Activated CD8-positive, alpha-beta memory T cell treated with anti-CD3 and anti-CD28 coated beads, Interleukin-2, amount 50 U/mL, for 4 hours (primary cell): ENCODE data around the gene KIF19.
"Not testable (repeated sequence)": the region's sequence is repeated elsewhere in the genome, so short reads cannot be mapped to it uniquely, and the experiment has no call there.

Experiments used
- DNase-seq: peaks from one replicate; pipeline ENCODE4 v3.0.0-alpha.2; 2020

The KIF19 gene

GRCh38 chr17:74390680-74391653, 64.9 kb downstream of the KIF19 start:
- DNase-seq = no peak

DNA sequence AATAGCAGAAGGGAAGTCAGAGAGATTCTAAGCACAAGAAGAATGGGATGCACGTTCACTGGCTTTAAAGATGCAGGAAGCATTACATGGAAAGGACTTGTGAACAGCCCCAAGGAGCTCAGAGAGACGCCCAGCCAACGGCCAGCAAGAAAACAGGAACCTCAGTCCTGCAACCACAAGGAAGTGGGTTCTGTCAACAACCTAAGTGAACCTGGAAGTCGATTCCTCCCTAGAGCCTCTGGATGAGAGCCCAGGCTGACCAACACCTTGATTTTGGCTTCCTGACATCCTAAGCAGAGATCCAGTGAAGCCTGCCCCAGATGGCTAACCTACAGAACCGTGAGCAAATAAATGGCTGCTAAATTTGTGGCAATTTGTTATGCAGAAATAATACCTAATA, 65.7 kb downstream of the KIF19 start:
- DNase-seq = no peak

- DNase-seq = no peak
Measured at GRCh38 chr17:74392848-74393247, 66.8 kb downstream of the KIF19 start.

- no peak for DNase-seq
Measured at GRCh38 chr17:74393346-74393942, 67.4 kb downstream of the KIF19 start.

DNA sequence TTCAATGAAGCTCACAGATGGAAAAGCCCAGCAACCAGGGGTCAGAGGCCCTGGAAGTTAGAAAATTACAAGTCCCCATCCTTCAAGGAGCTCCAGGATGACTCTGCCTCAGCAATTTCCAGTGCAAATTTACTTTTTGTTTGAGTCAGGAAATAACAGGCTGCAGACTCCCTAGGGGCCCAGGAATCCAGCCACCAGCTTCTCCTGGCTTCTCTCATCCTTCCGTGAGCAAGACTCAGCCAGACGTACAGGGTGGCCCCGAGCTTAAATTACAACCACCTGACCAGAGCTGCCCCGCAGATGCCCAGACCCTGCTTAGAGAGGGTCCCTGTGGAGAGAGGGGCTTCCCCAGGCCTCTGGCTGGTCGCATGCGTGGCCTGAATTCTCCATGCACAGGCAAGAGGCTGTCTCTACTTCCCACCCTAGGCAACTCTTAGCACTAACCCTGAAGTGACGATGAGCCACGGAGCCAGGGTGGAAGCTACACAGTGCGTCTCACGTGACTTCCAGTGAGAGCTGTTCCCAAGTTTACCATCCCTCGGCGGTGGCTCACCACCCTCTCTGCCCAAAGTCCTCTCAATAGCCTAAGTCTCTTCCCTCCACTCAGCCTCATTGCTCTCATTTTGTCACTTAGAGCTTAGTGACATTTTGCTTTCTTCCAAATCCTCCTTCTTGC, 68.4 kb downstream of the KIF19 start:
- no peak for DNase-seq

DNA sequence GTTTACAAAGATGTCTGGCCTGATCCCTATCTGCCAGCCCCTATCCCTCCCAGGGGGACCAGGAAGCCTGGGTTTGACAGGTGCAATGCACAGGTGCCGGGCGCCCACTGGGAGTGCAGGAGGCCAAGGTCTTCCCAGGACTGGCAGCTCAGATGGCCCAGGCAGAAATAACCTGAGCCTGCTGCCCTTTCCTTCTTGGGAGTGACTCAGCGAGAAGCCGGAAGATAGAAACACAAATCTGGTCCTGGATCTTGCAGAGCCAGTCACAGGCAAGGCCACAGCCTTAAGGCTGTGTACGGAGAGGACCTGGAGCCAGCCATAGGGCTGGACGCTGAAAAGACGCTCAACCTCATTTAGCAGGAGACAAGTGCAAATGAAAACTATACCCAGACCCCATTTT, 69.0 kb downstream of the KIF19 start:
- no peak for DNase-seq

- no peak for DNase-seq
Measured at GRCh38 chr17:74396567-74396966, 70.5 kb downstream of the KIF19 start.

GRCh38 chr17:74402048-74402447, 76.0 kb downstream of the KIF19 start:
- DNase-seq = no peak

DNA sequence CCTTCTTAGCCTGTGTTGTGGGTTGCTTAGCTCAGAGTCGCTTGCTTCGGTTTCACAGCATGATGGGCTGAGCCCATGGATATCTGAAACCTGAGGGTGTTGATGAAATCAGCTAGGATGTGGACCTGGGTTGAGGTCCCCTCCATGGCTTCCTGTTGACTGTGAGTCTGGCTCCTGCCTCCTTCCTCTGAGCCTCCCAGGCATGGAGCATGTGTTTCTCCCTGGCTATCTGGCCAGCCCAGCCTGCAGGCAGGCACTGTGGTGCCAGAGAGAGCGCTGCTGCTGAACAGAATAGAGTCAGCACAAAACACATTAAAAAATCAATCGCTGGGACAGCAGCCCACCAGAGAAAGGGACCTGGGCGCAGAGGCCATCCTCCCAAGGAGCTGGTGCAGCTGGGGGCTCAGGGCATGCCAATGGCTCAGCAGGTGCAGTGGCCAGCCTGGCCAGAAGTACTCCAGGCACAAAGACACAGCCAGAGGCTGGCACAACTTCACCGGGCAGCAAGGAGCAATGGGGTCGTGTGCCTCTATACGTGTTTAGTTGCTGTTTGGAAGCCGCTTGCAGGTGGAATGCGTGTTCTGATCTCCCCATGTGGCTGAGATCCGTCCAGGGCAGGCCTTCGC, 77.6 kb downstream of the KIF19 start:
- no peak for DNase-seq

GRCh38 chr17:74404218-74404617, 78.2 kb downstream of the KIF19 start:
- DNase-seq = no peak

- no peak for DNase-seq
Measured at GRCh38 chr17:74404789-74405188, 78.8 kb downstream of the KIF19 start.

- not testable (repeated sequence) for DNase-seq
Measured at GRCh38 chr17:74405311-74405710, 79.3 kb downstream of the KIF19 start.
